ENCODE results near the gene TSPAN14.

TSPAN14 gene

DNA sequence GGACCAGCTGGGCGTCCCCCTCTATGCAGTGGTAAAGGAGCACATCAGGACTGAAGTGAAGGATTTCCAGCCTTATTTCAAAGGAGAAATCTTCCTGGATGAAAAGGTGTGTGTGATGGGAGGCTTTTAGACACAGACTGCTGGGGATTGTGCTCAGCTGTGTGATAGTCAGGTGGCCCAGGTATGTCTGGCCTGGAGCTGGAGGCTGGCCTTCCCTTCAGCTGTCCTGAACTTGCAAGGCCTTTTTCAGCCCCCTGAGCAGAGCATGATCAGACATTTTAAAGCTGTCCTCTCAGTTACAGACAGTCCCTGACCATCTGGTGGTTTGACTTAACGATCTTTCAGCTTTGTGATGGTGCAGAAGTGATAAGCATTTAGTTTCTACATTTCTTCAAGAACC is 28.2 kb upstream of the TSPAN14 start:
- DNase-seq: no peak

DNA sequence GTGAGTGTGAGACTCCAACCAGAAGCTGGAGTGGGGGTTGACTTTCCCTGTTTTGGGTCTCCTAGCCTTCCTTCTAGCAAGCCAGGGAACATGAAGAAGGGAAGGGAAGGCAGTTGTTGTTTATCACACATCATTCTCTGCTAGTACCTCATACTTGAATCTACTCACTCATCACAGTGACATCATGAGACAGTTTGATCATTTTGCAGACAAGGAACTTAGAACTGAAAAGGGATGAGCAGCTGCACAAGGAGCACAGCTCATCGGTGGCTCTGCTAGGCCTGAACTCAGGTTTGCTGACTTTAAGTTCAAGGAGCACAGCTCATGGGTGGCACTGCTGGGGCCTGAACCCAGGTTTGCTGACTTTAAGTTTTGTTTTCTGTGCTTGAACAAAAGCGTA is 26.6 kb upstream of the TSPAN14 start:
- DNase-seq: no peak

DNA sequence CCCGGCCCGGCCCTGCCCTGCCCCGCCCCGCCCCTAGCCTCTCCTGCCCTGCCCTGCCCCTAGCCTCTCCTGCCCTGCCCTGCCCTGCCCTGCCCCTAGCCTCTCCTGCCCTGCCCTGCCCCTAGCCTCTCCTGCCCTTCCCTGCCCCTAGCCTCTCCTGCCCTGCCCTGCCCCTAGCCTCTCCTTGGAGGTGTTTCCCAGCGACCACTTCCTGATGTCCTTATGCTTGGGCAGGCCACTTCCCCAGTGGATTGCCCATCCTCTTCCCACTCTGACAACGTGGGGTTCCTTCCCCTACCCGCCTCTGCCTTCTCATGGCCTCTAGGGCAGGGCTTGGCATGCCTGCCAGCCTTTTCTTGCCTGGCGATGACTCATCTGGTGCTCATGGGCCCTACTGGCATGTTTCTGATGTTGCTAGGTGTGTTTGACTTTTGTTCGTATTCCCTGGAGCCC is 24.6 kb upstream of the TSPAN14 start:
- no peak for DNase-seq

DNA sequence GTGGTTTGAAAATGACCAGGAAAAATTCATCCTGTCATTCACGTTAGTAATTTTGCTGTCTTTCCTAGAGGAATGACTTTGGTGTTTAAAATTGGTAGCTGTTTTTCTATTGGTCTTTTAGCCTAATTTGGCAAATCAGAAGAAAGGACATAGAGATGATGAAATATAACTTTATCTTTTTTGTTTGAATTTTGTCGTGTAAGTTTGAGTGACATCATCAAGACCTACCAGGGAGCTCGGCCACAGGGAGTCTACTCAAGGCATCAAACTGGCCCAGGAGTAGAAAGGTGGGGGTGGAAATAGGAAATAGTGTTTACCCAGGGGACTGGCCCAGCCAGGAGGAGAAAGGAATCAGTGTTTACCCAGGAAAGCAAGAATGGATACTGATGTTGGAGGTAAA is 21.0 kb upstream of the TSPAN14 start:
- DNase-seq: no peak

DNA sequence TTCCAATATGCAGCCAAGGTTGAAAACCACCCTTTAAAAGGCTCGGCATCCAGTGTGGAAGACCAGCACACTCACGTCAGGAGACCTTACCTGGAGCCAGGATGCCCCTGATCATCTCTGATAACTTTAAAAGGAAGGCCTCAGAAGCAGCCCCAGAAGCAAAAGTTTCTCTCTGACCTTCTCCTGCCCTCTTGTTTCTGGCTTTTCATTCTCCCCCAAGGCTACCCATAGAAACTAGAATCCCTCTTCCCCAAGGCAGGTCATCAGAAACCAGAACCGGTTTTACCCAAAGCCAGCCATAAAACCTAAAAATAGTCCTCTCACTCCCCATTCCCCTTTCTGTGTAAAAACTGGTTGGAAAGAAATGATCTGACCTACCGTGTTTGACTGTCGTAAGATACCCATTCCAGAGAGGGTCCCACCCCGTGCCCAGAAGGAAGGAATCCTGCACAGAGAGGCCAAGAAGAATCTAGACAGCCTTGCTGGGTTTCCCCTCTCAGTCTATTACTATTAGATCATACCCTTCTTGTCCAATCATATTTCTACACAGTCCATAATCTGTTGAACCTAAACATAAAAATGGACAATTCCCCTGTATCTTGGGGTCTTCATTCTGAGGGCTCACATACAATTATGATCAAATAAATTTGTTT is 17.5 kb upstream of the TSPAN14 start:
- no peak for DNase-seq

DNA sequence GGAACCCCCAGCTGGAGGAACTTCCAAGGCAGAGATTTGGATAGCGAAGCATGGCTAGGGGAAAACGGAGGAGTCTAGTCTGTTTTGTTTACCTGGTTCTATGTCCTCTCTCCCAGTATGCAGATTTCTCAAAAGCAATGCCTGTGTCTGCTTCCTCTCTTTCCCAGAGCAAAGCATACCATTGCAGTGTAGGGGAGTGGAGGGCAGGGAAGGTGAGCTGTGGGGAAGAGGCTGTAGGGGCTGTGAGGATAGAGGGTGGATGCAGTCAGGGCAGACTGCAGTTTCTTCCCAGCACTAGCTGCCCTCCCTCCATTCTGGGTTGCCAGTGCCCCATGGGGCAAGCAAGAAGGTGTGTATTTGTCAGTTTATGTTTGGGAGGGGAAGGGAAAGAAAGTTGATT is 16.9 kb upstream of the TSPAN14 start:
- no peak for DNase-seq

DNA sequence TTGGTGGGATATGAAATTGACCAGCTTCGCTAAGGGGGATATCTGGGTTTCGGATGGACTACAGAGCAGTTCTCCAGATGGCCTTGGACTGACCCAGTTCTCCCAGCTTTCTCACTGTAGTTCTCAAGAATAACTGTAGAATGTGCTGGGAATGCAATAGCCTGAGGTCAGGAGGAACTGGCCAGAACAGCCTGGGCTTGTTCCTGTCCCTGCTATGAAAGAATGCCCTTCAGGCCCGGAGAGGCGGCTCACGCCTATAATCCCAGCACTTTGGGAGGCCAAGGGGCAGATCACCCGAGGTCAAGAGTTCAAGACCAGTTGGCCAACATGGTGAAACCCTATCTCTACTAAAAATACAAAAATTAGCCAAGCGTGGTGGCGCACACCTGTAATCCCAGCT is 12.3 kb upstream of the TSPAN14 start:
- no peak for DNase-seq

DNA sequence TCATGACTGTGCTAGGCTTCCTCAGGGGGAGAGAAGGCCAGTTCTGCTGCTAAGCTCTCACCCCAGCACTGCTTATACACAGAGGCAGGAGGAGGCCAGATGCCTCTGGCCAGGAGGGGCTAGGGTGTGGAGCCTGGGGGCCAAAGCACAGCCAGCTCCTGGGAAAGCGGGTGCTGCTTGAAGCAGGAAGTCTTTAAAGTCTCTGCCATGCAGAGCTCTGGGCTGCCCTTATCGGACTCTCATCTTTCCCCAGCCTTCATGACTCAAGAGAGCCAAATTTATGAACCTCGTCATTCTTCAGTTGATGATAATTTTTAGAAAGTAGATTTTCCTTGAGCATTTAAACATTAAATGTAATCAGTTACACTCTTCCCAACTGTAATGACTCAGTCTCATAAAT is 11.2 kb upstream of the TSPAN14 start:
- no peak for DNase-seq

DNA sequence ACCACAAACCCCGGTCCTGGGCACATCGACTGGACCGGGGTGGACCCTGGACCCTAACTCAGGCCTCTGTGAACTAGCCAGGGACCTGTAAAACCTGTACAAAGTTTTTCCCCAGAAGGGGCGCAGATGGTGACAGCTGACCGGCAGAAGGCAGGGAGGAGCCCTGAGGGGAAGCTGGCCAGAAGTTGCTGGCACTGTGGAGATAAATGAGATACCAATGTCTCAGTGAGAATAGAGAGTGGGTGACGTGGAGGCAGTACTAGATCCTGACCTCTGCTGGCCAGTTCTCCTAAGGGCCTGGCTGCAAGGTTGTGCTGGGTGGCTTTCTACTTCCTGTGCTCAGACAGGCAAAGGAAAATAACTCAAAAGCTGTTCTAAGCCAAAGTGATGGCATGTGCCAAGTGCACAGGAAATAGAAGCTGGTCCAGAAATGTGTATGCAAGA is 10.6 kb upstream of the TSPAN14 start:
- DNase-seq: no peak

DNA sequence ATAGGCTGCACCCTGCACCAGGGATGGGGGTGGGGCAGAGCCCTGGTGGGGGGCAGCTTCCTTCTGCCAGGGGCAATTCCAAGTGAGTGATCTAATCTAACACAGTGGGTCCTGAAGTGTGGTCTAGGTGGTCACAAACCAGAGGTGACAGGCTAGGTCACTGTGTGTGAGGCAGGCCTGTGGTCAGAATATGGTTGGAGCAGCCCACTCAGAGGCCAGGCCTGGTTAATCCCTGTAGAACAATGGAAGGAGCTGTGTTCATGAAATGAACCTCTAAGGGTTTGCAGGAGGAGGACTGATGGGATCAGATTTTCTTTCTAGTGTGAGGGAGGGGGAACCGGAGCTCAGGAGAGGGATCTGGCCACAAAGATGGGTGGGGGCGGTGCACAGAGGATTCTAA is 10.0 kb upstream of the TSPAN14 start:
- DNase-seq: no peak

DNA sequence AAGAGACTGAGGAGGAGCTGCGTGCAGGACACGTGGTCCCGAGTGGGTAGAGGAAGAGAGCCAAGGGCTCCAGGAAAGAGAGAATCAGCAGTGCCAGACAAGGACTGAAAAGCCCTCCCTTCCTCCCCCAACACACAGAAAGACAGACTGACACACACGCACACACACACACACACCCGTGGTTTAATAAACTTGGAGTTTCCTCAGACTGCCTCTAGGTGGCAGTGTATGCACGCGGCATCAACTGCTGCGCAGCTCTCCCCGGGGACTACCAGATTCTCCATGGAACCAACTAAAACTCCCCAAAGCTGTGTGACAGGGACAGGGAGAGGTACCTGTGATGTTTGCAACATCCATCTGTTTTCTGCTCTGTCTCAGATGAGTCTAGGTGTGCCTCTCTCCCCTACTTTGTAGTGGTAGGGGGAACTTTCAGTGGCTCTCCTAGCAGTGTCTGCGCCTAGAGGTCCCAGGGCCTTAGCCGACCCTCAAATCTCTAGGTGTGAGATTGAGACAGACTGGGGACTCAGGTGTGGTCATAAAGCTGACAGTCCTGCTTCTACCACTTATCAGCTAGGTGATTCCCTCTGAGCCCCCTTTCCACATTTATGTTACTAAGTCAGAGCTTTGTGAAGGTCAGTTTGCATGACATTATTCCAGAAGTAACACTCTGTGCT is 9.3 kb upstream of the TSPAN14 start:
- peak in 1 of 2 experiments; percentile 17 for DNase-seq

DNA sequence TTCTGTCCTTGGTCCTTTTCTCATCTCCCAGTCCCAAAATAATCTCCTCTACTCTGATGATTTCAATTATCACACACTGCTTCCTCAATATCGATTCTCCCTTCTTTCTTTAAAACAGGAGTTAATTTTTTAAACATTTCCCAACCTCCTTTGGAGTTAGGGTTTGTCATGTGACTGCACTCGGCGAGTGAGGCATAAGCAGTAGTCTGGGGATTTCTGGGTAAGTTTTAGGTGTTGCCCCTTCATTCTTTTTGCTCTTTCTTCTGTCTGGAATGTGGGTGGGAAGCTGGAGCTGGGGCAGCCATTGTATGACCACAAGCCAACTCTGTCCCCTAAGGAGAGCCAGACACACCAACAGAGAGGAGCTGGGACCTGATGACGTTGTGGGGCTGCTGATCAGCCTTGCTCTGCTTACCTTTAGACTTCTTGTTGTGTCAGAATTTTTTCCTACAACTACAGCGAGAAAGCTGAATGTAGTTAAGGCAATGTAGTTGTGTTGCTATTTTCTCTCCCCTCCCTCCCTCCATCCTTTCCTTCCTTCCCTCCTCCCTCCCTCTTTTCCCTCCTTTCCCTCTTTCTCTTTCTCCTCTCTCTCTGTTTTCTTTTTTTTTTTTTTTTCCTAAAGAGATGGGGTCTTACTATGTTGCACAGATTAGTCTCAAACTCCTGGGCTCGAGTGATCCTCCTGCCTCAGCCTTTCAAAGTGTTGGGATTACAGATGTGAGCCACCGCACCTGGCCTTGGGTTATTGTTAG is 6.5 kb upstream of the TSPAN14 start:
- DNase-seq: no peak

DNA sequence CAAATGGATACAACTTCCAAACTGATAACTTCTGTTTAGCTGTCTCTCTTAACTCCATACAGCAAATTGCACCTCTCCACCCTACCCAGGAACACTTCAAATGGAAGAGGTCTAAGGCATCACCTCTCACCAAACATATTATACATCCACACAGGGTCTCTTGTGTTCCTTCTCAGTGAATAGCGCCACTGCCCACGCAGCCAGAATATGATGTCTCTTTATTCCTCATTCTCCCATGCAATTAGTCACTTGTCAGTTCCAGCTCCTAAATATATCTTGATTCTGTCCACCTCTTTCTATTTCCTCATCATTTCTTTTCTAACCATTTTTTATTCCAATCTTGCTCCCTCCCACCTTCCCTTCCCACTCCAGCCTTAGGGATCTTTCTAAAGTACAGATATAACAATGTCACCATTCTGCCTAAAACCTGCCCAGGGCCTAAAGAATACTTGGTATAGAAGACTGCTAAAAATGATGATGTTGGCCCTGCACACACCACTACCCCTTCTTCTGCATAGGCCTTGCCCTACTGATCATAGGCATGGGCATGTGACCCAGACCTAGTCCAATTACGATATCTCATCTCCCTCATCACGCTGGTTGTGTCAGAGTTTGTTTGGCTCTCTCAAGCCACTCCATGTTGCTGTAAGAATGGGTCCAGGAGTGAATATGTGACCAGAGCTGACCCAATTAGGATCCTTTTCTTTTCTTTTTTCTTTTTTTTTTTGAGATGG is 5.7 kb upstream of the TSPAN14 start:
- DNase-seq: no peak

DNA sequence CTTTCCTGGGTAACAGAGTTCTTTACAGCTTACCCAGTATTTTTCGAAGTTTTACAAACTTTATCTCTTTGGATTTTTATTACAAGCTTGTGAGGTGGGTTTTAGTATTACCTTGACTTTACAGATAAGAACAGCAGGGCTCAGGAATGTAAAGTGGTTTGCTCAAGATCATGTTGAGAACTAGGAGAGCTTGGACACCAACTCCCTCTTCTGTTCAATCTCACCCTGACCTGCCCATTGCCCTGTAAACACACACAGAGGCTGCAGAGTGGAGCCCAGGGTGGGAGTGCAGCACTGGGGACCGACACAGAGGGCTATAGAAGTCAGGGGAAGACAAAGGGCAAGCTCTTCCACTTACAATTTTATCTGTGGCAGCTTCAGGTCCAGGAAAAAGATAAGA is 4.6 kb upstream of the TSPAN14 start:
- DNase-seq: no peak

DNA sequence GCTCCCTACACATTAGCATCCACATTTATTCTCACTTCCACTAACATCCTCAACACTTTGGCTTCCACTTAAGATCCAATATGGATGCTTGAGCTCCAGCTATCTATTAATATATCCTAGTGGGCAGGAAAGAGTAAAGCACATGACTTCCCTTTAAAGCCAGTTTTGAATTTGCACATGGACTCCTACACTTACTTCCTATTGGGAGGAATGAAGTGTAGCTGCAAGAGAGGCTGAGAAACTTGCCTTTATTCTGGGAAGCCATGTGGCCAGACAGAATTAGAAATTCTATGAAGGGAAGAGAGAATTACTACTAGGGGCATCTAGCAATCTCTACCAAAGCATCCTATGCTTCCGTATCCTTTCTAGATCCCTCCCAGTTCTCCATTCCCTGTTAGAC is 3.0 kb upstream of the TSPAN14 start:
- no peak for DNase-seq

DNA sequence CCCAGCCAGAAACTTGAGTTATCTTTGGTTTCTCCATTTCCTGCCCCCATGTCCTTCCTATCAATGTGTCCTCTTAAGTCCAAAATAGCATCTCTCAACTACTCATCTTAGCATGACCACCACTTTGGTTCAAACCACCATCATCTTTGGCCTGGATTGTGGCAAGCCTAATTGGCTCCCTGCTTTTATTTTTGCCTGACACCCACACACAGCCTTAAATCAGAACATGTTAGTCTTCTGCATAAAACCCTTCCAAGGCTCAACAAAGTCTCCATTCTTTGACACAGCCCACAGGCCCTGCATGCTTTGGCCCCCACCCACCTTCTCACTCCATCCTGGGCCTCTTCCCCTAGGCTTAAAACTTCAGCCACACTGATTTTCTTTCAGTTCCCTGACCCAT is 2.0 kb upstream of the TSPAN14 start:
- DNase-seq: no peak

DNA sequence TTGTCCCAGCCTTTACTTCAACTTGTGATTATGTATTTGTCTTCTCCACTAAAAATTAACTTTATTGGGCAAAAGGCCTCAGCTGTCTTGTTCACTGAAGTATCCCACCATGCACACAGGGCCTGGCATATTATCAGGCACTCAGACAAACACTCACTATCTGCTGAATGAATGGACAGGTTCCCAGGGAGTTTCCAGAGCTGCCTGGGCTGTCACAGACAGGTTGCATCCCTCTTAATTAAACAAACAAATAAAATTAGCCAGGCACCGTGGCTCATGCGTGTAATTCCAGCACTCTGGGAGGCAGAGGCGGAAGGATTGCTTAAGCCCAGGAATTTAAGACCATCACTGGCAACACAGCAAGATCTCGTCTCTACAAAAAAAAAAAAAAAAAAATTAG is 1.5 kb upstream of the TSPAN14 start:
- no peak for DNase-seq

DNA sequence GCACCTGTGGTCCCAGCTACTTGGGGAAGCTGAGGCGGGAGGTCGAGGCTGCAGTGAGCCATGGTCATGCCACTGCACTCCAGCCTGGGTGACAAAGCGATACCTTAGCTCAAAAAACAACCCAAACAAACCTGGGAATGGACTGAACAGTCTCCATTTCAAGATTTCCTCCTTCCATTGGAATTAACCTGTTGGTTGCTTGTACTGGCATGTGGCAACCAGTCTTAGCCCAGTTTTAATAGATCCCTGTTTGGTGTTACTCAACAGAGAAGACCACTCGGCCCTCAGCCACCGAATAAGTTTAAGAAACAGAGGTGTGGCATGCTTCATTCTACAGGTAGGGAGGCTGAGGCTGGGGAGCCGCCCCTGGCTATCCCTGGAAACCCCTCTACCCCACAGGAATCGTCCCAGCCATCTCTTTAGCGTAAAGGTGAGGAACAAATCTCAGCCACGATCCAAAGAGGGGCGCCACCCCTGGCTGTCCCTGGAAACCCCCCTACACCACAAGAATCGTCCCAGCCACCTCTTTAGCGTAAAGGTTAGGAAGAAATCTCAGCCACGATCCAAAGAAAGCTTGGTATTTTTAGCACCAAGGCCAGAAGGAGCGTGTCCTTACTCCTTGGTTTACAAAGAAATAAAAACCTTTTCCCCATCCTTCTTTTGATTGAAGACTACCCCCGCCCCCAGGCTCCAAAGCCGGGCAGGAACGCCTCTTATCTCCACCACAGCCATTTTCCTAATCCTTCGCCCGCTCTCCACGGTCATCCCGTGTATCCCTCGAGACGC is 861 bp upstream of the TSPAN14 start:
- no peak for DNase-seq

DNA sequence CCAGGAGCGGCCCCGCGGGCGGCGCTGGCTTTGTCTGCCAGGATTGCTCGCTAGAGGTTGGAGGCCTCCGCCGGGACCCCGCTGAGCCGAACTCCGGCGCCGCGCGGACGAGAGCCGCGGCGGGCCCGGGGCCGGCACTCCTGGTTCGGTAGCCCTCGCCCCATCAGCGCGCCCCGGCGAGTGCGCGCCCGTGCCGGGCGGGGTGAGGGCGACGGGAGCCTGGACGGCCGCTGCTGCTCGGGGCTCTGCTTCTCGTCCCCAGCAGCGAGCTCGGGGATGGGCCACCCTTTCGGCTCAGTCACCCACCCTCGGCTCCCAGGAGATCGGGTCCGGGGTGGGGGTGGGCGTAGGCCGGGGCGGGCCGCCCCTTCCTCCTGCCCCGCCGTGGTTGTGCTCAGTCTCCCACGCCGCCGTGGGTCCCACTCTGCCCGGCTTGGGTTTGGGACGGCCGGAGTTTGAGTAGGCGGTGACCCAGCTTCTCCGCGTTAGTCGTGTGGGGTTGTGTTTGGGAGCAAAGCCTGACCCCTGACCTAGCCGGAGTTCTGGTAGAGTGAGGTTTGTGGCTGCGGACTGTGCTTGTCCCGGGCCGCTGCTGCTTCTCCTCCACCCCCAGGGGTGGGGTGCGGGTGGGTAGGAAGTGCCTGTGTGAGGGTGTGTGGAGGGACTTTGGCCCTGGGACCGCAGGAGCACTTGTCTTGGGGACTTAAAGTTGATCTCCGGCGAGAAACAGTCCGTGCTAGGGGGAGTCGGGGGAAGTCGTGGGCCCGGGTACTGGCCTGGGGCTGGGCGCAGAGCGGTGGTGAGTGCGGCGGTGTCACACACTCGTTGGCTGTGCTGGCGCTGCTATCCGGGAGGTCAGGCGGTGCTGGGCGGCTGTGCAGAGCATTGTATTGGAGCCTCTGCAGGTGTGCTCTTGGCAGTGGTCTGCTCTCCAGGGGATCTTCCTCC is 677 bp downstream of the TSPAN14 start:
- DNase-seq: no peak

DNA sequence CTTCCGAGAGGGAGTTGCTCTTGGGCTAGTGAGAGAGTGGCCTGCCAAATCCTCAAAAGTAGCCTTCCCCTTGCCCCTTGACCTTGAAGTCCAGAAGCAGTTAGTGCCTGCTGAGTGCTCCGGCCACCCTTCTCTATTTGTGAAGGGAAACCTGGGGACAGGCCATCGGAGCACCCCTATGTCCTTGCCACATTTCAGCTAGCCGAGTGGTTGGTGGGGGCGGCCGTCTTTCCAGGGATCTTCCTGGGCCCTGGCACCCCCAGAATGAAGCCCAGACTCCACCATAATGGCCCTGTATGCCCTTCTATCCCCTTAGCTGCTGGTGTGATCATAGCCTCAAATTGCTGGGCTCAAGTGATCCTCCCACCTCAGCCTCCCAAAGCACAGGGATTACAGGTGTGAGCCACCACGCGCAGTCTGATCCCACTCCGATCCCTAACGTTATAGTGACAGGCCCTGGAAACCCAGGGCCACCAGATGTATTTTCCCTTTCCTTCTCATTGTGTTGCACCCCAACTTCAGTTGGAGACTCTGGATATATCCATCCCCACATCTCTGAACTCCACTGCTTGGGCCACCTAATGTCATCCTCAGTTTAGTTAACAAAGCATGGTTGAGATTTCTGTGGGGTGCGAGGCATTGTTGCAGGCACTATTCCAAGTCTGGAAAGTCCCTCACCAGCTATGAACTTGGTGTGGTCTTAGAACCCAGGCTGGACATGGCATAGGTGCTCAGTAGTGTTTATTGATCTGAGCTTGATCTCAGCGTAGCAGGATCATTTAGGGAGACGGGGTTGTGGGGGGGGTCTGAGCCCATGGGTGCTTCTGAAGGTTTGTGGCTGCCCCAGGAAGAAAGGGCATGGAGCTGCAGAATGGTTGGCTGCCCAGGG is 1.6 kb downstream of the TSPAN14 start:
- DNase-seq: no peak

All from NCI-H187 (cell line).